Muscle layer of duodenum (tissue), 2 donors: ENCODE data around the gene CCDC83.

Source experiments
- H3K27ac ChIP-seq: one replicate; pipeline ENCODE4 v1.7.0; 2013; ENCODE audit warnings: mild to moderate bottlenecking, low read length
- H3K27me3 ChIP-seq: one replicate; pipeline ENCODE4 v1.7.0; 2013; ENCODE audit warnings: low read depth, mild to moderate bottlenecking, control low read depth, low read length
- H3K36me3 ChIP-seq, 2 donors: one replicate each; pipeline ENCODE4 v1.7.0; 2013; ENCODE audit warnings: low read length in 2 of 2, control low read depth in 1 of 2, mild to moderate bottlenecking in 1 of 2; ENCODE audit not compliant: insufficient read depth in 2 of 2, control insufficient read depth in 1 of 2
- H3K4me1 ChIP-seq, 2 donors: one replicate each; pipeline ENCODE4 v1.7.0; 2013; ENCODE audit warnings: low read length in 2 of 2, mild to moderate bottlenecking in 2 of 2, control low read depth in 1 of 2, moderate library complexity in 1 of 2; ENCODE audit not compliant: insufficient read depth in 2 of 2, control insufficient read depth in 1 of 2
- H3K4me3 ChIP-seq, 2 donors: one replicate each; pipeline ENCODE4 v1.7.0; 2013; ENCODE audit warnings: low read length in 2 of 2, low read depth in 1 of 2, mild to moderate bottlenecking in 1 of 2
- H3K9me3 ChIP-seq, 2 donors: one replicate each; pipeline ENCODE4 v1.7.0; 2013; ENCODE audit warnings: low read length in 2 of 2, control low read depth in 1 of 2, mild to moderate bottlenecking in 1 of 2; ENCODE audit not compliant: control insufficient read depth in 1 of 2
- donor health status: healthy.

CCDC83 gene

DNA sequence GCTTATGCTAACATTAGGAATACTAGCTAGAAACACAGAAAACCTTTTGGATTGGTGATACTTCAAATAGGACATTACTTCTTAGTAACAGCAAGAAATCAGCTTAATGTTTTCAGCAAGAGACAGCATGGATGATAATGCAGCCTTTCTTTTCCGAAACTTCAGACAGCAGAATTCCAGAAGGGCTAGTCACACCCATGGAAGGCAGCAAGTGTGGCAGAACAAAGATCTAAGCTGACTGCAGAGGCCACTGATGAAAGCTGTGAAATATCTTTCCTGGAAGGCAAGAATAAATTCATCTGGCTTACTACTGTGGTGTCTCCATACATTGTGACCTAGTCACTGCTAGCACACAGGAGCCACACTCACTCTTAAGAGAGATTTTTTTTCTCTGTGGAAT is 100.3 kb downstream of the CCDC83 start:
- H3K27me3 ChIP-seq, result no peaks in the 10 kb centered on the region
- H3K4me3 ChIP-seq, result no peak overlapping the region
- peaks cover 25 to 26% of the 10 kb centered on the region in 2 donors for H3K36me3 ChIP-seq
- peak overlapping the region; percentile 36 for H3K27ac ChIP-seq
- no peaks in the 10 kb centered on the region for H3K9me3 ChIP-seq
- H3K4me1 ChIP-seq, result peaks cover 4 to 21% of the 10 kb centered on the region in 2 donors

DNA sequence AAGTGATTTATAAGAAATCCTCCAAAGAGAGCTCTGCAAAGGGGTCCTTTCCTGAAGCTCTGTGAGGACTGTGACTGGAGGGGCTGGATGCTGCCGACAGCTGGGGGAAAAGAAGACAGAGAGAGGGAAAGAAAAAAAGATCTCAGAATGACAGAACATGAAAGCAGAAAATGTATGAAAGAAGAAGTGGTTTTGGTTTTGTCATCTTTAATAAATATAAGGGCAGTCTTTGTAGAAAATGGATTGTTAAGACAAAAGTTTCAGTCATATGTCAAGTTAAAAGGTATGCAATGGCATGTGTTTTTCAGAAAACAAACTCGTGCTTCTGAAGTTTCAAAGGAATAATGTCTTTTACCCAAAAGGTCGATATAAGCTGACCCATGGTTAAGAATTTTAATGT is 105.5 kb downstream of the CCDC83 start:
- peaks cover 0 to 15% of the 10 kb centered on the region in 2 donors for H3K4me1 ChIP-seq
- H3K36me3 ChIP-seq, result peaks cover 20 to 43% of the 10 kb centered on the region in 2 donors
- H3K27ac ChIP-seq, result no peak overlapping the region
- H3K27me3 ChIP-seq, result no peaks in the 10 kb centered on the region
- no peak overlapping the region for H3K4me3 ChIP-seq
- no peaks in the 10 kb centered on the region for H3K9me3 ChIP-seq

DNA sequence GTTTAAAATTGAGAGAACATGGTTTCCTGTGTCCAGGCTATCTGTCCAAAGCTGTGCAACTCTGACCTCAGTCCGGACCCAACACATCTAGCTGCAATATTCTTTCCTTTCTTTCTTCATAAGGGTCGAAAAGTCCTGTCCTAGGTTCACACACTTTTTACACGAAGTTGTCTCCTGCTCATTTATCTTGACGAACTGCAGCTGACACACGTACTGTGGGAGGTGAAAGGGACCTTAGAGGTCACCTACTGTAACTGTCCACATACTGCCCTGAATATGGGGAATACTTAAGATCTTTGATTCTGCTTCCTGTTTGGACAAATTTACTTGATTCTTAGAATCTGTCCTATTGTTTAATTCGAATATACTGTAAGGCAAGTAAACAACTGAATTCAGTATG is 105.9 kb downstream of the CCDC83 start:
- Histone ChIP-seq H3K4me3 (no peak overlapping the region), H3K4me1 (peaks cover 0 to 12% of the 10 kb centered on the region in 2 donors), H3K36me3 (peaks cover 20 to 42% of the 10 kb centered on the region in 2 donors), H3K9me3 (no peaks in the 10 kb centered on the region), H3K27ac (no peak overlapping the region), H3K27me3 (no peaks in the 10 kb centered on the region)

DNA sequence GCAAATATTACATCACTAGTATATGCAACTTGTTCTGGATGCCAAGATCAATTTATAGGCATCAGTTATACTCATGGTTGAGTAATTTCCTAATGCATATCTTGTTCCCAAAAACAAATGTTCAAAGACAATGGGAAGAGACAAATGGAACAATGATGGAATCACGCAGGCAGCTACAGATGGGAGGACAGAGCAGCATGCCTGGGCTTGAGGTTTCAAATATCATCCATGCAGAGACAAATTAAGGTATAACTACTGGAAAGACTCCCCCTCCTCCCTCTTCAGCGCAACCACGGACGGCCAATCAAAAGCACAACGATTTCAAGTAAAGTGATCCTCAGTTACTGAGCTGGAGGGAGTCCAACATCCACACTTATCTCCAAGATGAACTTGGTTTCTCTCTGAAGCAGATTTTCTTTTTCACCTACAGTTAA is 106.8 kb downstream of the CCDC83 start:
- H3K4me1 ChIP-seq, result peaks cover 0 to 8% of the 10 kb centered on the region in 2 donors
- H3K36me3 ChIP-seq, result peaks cover 28 to 47% of the 10 kb centered on the region in 2 donors
- no peak overlapping the region for H3K27ac ChIP-seq
- no peaks in the 10 kb centered on the region for H3K27me3 ChIP-seq
- H3K4me3 ChIP-seq, result no peak overlapping the region
- no peaks in the 10 kb centered on the region for H3K9me3 ChIP-seq

DNA sequence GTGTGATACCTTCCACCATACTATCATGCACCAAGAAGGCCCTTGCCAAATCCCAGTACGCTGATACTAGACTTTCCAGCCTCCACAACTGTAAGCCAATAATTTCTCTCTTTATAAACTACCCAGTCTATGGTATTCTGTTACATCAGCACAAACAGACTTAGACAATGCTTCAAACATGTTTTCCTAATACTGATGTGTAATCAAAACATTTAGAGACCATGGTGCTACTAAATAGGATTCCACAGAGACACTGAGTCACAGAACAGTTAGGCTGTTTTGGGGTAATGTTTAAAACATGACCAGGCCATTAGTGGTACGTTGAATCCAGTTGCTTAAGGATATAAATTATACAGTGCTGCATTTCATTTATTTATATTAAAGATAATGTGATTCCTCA is 110.0 kb downstream of the CCDC83 start:
- Histone ChIP-seq H3K27me3 (no peaks in the 10 kb centered on the region), H3K9me3 (no peaks in the 10 kb centered on the region), H3K27ac (no peak overlapping the region), H3K4me3 (no peak overlapping the region), H3K4me1 (peaks cover 0 to 17% of the 10 kb centered on the region in 2 donors), H3K36me3 (peaks cover 32 to 45% of the 10 kb centered on the region in 2 donors)

DNA sequence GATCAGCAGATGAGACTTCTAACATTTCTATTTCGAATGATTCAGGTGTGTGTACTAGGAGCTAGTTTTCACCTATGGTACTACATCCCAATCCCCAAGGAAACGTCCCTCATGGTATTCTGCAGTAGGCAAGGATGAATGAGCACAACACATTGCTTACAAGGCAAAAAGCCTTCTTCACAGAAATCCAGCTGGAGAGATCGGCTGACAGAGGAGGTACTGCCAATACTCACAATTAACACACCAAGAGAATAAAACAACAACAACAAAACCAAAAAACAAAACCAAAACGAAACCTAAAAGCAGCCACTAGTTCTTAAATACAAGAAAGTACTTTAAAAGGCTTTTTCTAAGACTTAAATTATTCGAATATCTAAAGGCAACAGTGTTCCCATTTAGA is 112.3 kb downstream of the CCDC83 start:
- no peaks in the 10 kb centered on the region for H3K27me3 ChIP-seq
- H3K36me3 ChIP-seq, result peaks cover 38 to 40% of the 10 kb centered on the region in 2 donors
- no peaks in the 10 kb centered on the region for H3K9me3 ChIP-seq
- H3K27ac ChIP-seq, result no peak overlapping the region
- H3K4me3 ChIP-seq, result no peak overlapping the region
- H3K4me1 ChIP-seq, result peaks cover 0 to 12% of the 10 kb centered on the region in 2 donors
